Measurements from ENCODE around the gene RPL21. TPM values are rescaled to one million over a fixed set of nuclear protein-coding genes. Genes with fewer than 3 reads are reported as not detected.

The RPL21 gene
- polyA plus RNA-seq = 1,000 to 10,000 TPM in 3 of 4 donors, 100 to 1,000 TPM in 1; 815 to 1,928 (median 1,534) TPM
- long read RNA-seq, donor 1, transcript RPL21-202 (6 exons, 815 nt) = major isoform, 60 of 110 reads
- long read RNA-seq, donor 1, transcript RPL21-209 (3 exons, 675 nt) = minor isoform, 14 of 110 reads
- long read RNA-seq, donor 1, transcript RPL21-201 (6 exons, 616 nt) = minor isoform, 6 of 110 reads
- long read RNA-seq, donor 1, transcript RPL21-204 (6 exons, 641 nt) = minor isoform, 5 of 110 reads
- long read RNA-seq, donor 1, partial matches to known transcripts = 23 of 110 reads
- long read RNA-seq, donor 1, other reads (novel, unspliced or antisense) = 0 of 110 reads
- long read RNA-seq, donor 2, transcript RPL21-202 (6 exons, 815 nt) = major isoform, 19 of 25 reads
- long read RNA-seq, donor 2, partial matches to known transcripts = 0 of 25 reads
- long read RNA-seq, donor 2, other reads (novel, unspliced or antisense) = 0 of 25 reads
- long read RNA-seq, donor 3, transcript RPL21-209 (3 exons, 675 nt) = minor isoform, 5 of 32 reads
- long read RNA-seq, donor 3, transcript RPL21-202 (6 exons, 815 nt) = major isoform, 18 of 32 reads
- long read RNA-seq, donor 3, partial matches to known transcripts = 5 of 32 reads
- long read RNA-seq, donor 3, other reads (novel, unspliced or antisense) = 0 of 32 reads
- long read RNA-seq, donor 4, partial matches to known transcripts = 0 of 4 reads
- long read RNA-seq, donor 4, other reads (novel, unspliced or antisense) = 0 of 4 reads
- long read RNA-seq, donor 5, transcript RPL21-202 (6 exons, 815 nt) = major isoform, 5 of 12 reads
- long read RNA-seq, donor 5, partial matches to known transcripts = 0 of 12 reads
- long read RNA-seq, donor 5, other reads (novel, unspliced or antisense) = 0 of 12 reads
- long read RNA-seq, donor 6, transcript RPL21-202 (6 exons, 815 nt) = major isoform, 21 of 43 reads
- long read RNA-seq, donor 6, transcript RPL21-201 (6 exons, 616 nt) = minor isoform, 5 of 43 reads
- long read RNA-seq, donor 6, partial matches to known transcripts = 7 of 43 reads
- long read RNA-seq, donor 6, other reads (novel, unspliced or antisense) = 0 of 43 reads
- long read RNA-seq, donor 7 = 0 reads
- long read RNA-seq, donor 8, transcript RPL21-202 (6 exons, 815 nt) = major isoform, 7 of 7 reads
- long read RNA-seq, donor 8, partial matches to known transcripts = 0 of 7 reads
- long read RNA-seq, donor 8, other reads (novel, unspliced or antisense) = 0 of 7 reads
- long read RNA-seq, donor 9, transcript RPL21-202 (6 exons, 815 nt) = major isoform, 5 of 10 reads
- long read RNA-seq, donor 9, partial matches to known transcripts = 0 of 10 reads
- long read RNA-seq, donor 9, other reads (novel, unspliced or antisense) = 0 of 10 reads
- long read RNA-seq, donor 10, transcript RPL21-202 (6 exons, 815 nt) = major isoform, 31 of 63 reads
- long read RNA-seq, donor 10, transcript RPL21-209 (3 exons, 675 nt) = minor isoform, 6 of 63 reads
- long read RNA-seq, donor 10, partial matches to known transcripts = 20 of 63 reads
- long read RNA-seq, donor 10, other reads (novel, unspliced or antisense) = 0 of 63 reads

- Histone ChIP-seq H3K4me3 (ENCODE audit: low read depth in 1 of 3, low read length in 3 of 3) (peak within 1 kb of the TSS; percentile 90 to 94 (median 90)), H3K27ac (ENCODE audit: low read depth in 1 of 3, low read length in 2 of 3) (peak within 1 kb of the TSS; percentile 94 to 96 (median 96)), H3K27me3 (ENCODE audit: control insufficient read depth in 3 of 3, insufficient read depth in 3 of 3, low read length in 3 of 3) (no peaks in the 10 kb centered on the region), H3K36me3 (ENCODE audit: control insufficient read depth in 3 of 3, insufficient read depth in 2 of 3, low read depth in 1 of 3, low read length in 3 of 3) (peaks cover 0 to 12% (median 4%) of the 10 kb centered on the region in 3 donors), H3K4me1 (ENCODE audit: control insufficient read depth in 3 of 3, insufficient read depth in 2 of 3, low read depth in 1 of 3, low read length in 2 of 3) (peaks cover 3 to 5% (median 3%) of the 10 kb centered on the region in 3 donors), H3K9me3 (ENCODE audit: control insufficient read depth in 2 of 2, insufficient read depth in 1 of 2, low read depth in 1 of 2, low read length in 1 of 2) (no peaks in the 10 kb centered on the region)
- DNase-seq (peak; percentile 96 to 99), FAIRE-seq (peak; percentile 77)
- WGBS, 3 donors = 0% methylated on average over 69 of the region's 69 CpGs
These were observed at the start of gene RPL21 for GRCh38 chr13:27251166-27252091. Gene RPL21 (plus strand): TSS chr13:27251558. CDS start chr13:27253777, 2,219 bp downstream.

DNA sequence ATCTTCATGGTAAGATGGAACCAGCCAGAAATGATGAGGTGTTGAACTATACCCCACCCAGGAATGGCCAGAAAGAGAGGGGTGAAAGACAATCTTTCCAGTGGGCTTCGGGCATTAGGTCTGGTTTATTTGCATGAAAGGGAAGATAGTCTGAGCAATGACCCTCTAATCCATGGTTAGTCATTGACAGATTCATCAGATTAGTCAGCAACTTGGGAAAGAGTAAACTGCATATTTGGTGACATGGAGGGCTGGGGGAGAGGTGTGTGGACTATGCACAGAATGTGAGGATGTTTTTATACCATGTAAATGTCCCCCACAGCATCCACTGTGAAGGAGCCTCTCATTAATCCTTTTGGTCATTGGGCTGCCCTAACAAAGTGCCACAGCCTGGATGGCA is 49.7 kb upstream of the RPL21 start:
- Histone ChIP-seq H3K27ac (ENCODE audit: low read depth in 1 of 3, low read length in 2 of 3) (peak overlapping the region in 1 of 3 donors; percentile 44), H3K36me3 (ENCODE audit: control insufficient read depth in 3 of 3, insufficient read depth in 2 of 3, low read depth in 1 of 3, low read length in 3 of 3) (no peaks in the 10 kb centered on the region), H3K27me3 (ENCODE audit: control insufficient read depth in 3 of 3, insufficient read depth in 3 of 3, low read length in 3 of 3) (no peaks in the 10 kb centered on the region), H3K4me1 (ENCODE audit: control insufficient read depth in 3 of 3, insufficient read depth in 2 of 3, low read depth in 1 of 3, low read length in 2 of 3) (peaks cover 0 to 27% (median 0%) of the 10 kb centered on the region in 3 donors), H3K9me3 (ENCODE audit: control insufficient read depth in 2 of 2, insufficient read depth in 1 of 2, low read depth in 1 of 2, low read length in 1 of 2) (peaks cover 0 to 5% of the 10 kb centered on the region in 2 donors), H3K4me3 (ENCODE audit: low read depth in 1 of 3, low read length in 3 of 3) (no peak overlapping the region)
- WGBS, 3 donors = 68 to 92% (median 90%) methylated on average over 1 of the region's 1 CpG
- DNase-seq = no peak
- no peak for FAIRE-seq

DNA sequence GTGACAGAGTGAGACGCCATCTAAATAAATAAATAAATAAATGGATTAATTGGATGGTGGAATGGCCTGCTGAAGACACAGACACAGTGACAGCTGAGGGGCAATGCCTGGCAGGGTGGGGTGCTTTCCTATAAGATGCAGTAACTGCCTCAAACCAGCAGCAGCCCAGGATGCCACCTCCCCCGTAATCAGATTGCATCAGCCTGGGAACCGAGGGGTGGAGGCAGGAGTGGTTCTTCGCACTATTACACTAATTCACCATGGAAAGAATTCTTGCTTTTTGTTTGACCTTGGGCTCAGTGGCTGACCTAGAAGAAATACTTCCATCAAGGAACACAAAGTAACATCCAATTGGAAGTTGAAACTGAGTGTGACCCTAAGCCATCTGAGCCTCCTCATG is 48.2 kb upstream of the RPL21 start:
- Histone ChIP-seq H3K27ac (ENCODE audit: low read depth in 1 of 3, low read length in 2 of 3) (no peak overlapping the region), H3K4me1 (ENCODE audit: control insufficient read depth in 3 of 3, insufficient read depth in 2 of 3, low read depth in 1 of 3, low read length in 2 of 3) (peaks cover 0 to 27% (median 0%) of the 10 kb centered on the region in 3 donors), H3K27me3 (ENCODE audit: control insufficient read depth in 3 of 3, insufficient read depth in 3 of 3, low read length in 3 of 3) (no peaks in the 10 kb centered on the region), H3K36me3 (ENCODE audit: control insufficient read depth in 3 of 3, insufficient read depth in 2 of 3, low read depth in 1 of 3, low read length in 3 of 3) (no peaks in the 10 kb centered on the region), H3K9me3 (ENCODE audit: control insufficient read depth in 2 of 2, insufficient read depth in 1 of 2, low read depth in 1 of 2, low read length in 1 of 2) (no peaks in the 10 kb centered on the region), H3K4me3 (ENCODE audit: low read depth in 1 of 3, low read length in 3 of 3) (no peak overlapping the region)
- DNase-seq (no peak), FAIRE-seq (no peak)
- WGBS, 3 donors = 91 to 97% (median 96%) methylated on average over 4 of the region's 4 CpGs

GRCh38 chr13:27203854-27204253 is 47.5 kb upstream of the RPL21 start:
- WGBS, 3 donors = 66 to 75% (median 67%) methylated on average over 3 of the region's 3 CpGs
- peak; percentile 30 to 43 for DNase-seq
- no peak for FAIRE-seq

GRCh38 chr13:27208514-27208913 is 42.8 kb upstream of the RPL21 start:
- Histone ChIP-seq H3K27ac (ENCODE audit: low read depth in 1 of 3, low read length in 2 of 3) (no peak overlapping the region), H3K4me3 (ENCODE audit: low read depth in 1 of 3, low read length in 3 of 3) (no peak overlapping the region), H3K4me1 (ENCODE audit: control insufficient read depth in 3 of 3, insufficient read depth in 2 of 3, low read depth in 1 of 3, low read length in 2 of 3) (no peaks in the 10 kb centered on the region), H3K9me3 (ENCODE audit: control insufficient read depth in 2 of 2, insufficient read depth in 1 of 2, low read depth in 1 of 2, low read length in 1 of 2) (peaks cover 0 to 18% of the 10 kb centered on the region in 2 donors), H3K27me3 (ENCODE audit: control insufficient read depth in 3 of 3, insufficient read depth in 3 of 3, low read length in 3 of 3) (no peaks in the 10 kb centered on the region), H3K36me3 (ENCODE audit: control insufficient read depth in 3 of 3, insufficient read depth in 2 of 3, low read depth in 1 of 3, low read length in 3 of 3) (no peaks in the 10 kb centered on the region)
- 91 to 96% (median 96%) methylated on average over 1 of the region's 1 CpG for WGBS, 3 donors
- FAIRE-seq = no peak
- DNase-seq = no peak

More at GRCh38 chr13:27203854-27204253, 47.5 kb upstream of the RPL21 start:
- Histone ChIP-seq H3K9me3 (ENCODE audit: control insufficient read depth in 2 of 2, insufficient read depth in 1 of 2, low read depth in 1 of 2, low read length in 1 of 2) (peaks cover 0 to 3% of the 10 kb centered on the region in 2 donors), H3K27ac (ENCODE audit: low read depth in 1 of 3, low read length in 2 of 3) (no peak overlapping the region), H3K36me3 (ENCODE audit: control insufficient read depth in 3 of 3, insufficient read depth in 2 of 3, low read depth in 1 of 3, low read length in 3 of 3) (no peaks in the 10 kb centered on the region), H3K4me3 (ENCODE audit: low read depth in 1 of 3, low read length in 3 of 3) (no peak overlapping the region), H3K27me3 (ENCODE audit: control insufficient read depth in 3 of 3, insufficient read depth in 3 of 3, low read length in 3 of 3) (no peaks in the 10 kb centered on the region), H3K4me1 (ENCODE audit: control insufficient read depth in 3 of 3, insufficient read depth in 2 of 3, low read depth in 1 of 3, low read length in 2 of 3) (peaks cover 0 to 27% (median 0%) of the 10 kb centered on the region in 3 donors)

- Histone ChIP-seq H3K36me3 (ENCODE audit: control insufficient read depth in 3 of 3, insufficient read depth in 2 of 3, low read depth in 1 of 3, low read length in 3 of 3) (no peaks in the 10 kb centered on the region), H3K9me3 (ENCODE audit: control insufficient read depth in 2 of 2, insufficient read depth in 1 of 2, low read depth in 1 of 2, low read length in 1 of 2) (peaks cover 0 to 18% of the 10 kb centered on the region in 2 donors), H3K27me3 (ENCODE audit: control insufficient read depth in 3 of 3, insufficient read depth in 3 of 3, low read length in 3 of 3) (no peaks in the 10 kb centered on the region), H3K27ac (ENCODE audit: low read depth in 1 of 3, low read length in 2 of 3) (no peak overlapping the region), H3K4me1 (ENCODE audit: control insufficient read depth in 3 of 3, insufficient read depth in 2 of 3, low read depth in 1 of 3, low read length in 2 of 3) (no peaks in the 10 kb centered on the region), H3K4me3 (ENCODE audit: low read depth in 1 of 3, low read length in 3 of 3) (no peak overlapping the region)
- FAIRE-seq = no peak
- no peak for DNase-seq
- WGBS, 3 donors = 97% methylated on average over 1 of the region's 1 CpG
These were observed 40.1 kb upstream of the RPL21 start for GRCh38 chr13:27211271-27211670.

DNA sequence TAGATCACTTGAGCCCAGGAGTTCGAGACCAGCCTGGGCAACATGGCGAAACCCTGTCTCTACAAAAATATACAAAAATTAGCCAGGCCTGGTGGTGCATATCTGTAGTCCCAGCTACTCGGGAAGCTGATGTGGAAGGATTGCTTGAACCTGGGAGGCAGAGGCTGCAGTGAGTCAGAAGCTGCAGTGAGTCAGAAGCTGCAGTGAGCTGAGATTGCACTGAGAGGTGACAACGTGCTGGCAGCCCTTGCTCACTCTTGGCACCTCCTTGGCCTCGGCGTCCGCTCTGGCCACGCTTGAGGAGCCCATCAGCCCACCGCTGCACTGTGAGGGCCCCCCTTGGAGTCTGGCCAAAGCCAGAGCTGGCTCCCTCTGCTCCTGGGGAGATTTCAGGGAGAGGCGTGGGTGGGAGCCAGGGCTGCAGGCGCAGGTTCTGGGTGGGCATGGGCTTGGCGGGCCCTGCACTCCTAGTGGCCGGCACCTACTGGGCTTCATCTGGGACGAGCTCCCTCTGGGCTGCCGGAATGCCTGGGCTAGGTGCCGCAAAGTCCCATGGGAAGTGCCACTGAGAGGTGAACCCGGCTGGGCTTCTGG is 39.5 kb upstream of the RPL21 start:
- no peaks in the 10 kb centered on the region for H3K27me3 ChIP-seq (ENCODE audit: control insufficient read depth in 3 of 3, insufficient read depth in 3 of 3, low read length in 3 of 3)
- no peak for FAIRE-seq
- no peak overlapping the region for H3K4me3 ChIP-seq (ENCODE audit: low read depth in 1 of 3, low read length in 3 of 3)
- no peak for DNase-seq
- no peaks in the 10 kb centered on the region for H3K4me1 ChIP-seq (ENCODE audit: control insufficient read depth in 3 of 3, insufficient read depth in 2 of 3, low read depth in 1 of 3, low read length in 2 of 3)
- no peaks in the 10 kb centered on the region for H3K36me3 ChIP-seq (ENCODE audit: control insufficient read depth in 3 of 3, insufficient read depth in 2 of 3, low read depth in 1 of 3, low read length in 3 of 3)
- H3K27ac ChIP-seq (ENCODE audit: low read depth in 1 of 3, low read length in 2 of 3) = no peak overlapping the region
- 87 to 91% (median 90%) methylated on average over 14 to 17 of the region's 17 CpGs for WGBS, 3 donors
- peaks cover 0 to 18% of the 10 kb centered on the region in 2 donors for H3K9me3 ChIP-seq (ENCODE audit: control insufficient read depth in 2 of 2, insufficient read depth in 1 of 2, low read depth in 1 of 2, low read length in 1 of 2)
